Measurements from ENCODE around the gene MRPS16.

Gene MRPS16

DNA sequence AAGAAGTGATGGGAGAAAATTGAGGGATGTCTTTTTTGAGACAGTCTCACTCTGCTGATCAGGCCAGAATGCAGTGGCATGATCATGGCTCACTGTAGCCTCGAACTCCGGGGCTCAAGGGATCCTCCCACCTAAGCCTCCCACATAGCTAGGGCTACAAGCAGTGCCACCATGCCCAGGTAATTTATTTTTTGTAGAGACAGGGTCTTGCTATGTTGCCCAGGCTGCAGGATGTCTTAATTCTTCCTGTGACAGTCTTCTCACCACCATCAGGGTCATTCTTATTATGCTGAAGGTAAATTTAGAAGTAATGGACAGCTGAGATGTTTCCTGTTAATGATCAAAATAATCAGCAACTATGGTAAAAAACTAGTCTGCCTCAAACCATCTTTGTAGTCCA, 12.5 kb downstream of the MRPS16 start:
- DNase-seq (ENCODE audit: low read depth), result no peak

- no peak for DNase-seq (ENCODE audit: low read depth)
Observed at GRCh38 chr10:73238990-73239566, 13.4 kb downstream of the MRPS16 start.

- no peak for DNase-seq (ENCODE audit: low read depth)
Observed at GRCh38 chr10:73234695-73235094, 17.7 kb downstream of the MRPS16 start.

DNA sequence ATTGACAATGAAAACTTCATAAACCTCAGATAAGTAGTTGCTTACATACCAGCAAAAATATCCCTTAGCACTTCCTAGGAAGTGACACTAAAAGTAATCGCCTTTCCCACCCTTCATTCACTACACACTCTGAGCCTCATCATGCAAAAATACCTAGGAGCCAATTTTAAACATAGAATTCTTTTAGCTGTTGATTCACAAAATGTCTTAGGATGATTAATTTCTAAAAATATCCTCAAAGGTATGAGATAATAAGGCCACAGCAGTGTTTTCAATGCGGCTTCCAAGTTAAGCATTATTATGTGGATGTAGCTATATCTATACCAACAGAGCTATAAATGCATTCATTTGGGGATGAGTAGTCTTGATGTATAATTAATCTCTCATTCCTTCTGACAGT, 18.6 kb downstream of the MRPS16 start:
- no peak for DNase-seq (ENCODE audit: low read depth)

GRCh38 chr10:73232887-73233286, 19.6 kb downstream of the MRPS16 start:
- DNase-seq (ENCODE audit: low read depth), result no peak

DNA sequence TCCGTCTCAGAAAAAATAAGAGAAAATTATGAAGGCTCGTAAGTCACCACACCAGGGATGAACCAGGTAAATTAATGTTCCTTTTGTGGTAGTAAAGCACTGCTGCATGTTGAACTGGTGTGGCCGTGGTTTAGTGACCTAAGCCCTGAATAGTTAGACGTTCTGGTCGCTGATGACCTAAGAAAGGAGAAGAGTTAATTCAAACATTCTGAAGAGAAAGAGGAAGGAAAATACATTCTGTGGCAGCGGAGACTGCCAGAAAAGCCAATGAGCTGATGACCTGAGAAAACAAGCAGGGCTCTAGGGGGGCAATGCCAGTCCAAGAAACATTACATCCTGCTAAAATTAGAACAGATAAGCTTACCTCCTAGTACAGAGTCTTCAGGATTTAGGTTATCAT, 22.9 kb downstream of the MRPS16 start:
- DNase-seq (ENCODE audit: low read depth), result no peak

GRCh38 chr10:73228247-73228646, 24.2 kb downstream of the MRPS16 start:
- no peak for DNase-seq (ENCODE audit: low read depth)

DNA sequence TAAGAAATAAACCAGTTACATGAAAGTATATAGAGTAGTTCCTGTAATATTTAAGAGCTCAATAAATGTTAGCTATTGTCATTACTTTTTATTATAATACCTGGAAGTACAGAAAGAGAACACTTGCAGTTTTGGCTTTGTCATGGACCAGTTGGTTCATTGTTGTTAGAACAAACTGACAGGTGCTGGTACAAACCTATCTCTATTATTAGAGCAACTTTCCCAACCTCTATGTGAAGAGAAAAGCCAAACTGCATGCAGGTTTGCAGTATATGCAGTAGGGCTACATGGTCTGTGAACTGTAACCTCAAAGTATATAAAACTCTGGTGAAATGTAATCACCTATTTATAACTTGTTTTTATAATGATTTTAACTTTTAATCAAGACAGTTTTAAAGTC, 25.8 kb downstream of the MRPS16 start:
- no peak for DNase-seq (ENCODE audit: low read depth)

- DNase-seq (ENCODE audit: low read depth), result no peak
Observed at GRCh38 chr10:73225518-73225917, 26.9 kb downstream of the MRPS16 start.

GRCh38 chr10:73220989-73221388, 31.5 kb downstream of the MRPS16 start:
- no peak for DNase-seq (ENCODE audit: low read depth)

GRCh38 chr10:73219384-73219783, 33.1 kb downstream of the MRPS16 start:
- DNase-seq (ENCODE audit: low read depth), result no peak

GRCh38 chr10:73218431-73219191, 33.8 kb downstream of the MRPS16 start:
- no peak for DNase-seq (ENCODE audit: low read depth)

DNA sequence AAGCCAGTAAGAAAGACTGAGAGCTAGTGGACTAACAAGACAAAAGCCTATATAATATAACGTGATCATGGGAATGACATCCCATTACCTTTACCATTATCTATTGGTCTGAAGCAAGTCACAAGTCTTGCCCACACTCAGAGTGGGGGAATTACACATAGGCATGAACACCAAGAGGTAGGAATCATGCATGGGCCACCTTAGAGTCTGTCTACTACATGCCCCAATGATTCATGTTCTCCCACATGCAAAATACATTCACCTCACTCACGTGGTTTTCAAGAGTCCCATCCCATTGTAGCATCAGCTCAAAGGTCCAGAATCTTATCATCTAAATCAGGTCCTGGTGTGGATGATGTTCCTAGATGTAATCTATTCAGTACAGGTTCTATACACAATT, 34.8 kb downstream of the MRPS16 start:
- DNase-seq (ENCODE audit: low read depth), result no peak

DNA sequence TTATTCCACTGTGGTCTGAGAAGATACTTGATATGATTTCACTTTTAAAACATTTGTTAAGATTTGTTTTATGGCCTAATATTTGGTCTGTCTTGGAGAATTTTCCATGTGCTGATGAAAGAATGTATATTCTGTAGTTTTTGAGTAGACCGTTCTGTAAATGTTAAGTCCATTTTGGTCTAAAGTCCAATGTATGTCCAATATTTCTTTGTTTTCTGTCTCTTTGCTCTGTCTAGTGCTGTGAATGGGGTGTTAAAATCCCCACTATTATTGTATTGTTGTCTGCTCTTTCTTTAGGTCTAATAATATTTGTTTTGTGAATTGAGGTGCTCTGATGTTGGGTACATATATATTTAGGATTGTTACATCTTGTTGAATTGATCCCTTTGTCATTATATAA, 36.7 kb downstream of the MRPS16 start:
- no peak for DNase-seq (ENCODE audit: low read depth)

DNA sequence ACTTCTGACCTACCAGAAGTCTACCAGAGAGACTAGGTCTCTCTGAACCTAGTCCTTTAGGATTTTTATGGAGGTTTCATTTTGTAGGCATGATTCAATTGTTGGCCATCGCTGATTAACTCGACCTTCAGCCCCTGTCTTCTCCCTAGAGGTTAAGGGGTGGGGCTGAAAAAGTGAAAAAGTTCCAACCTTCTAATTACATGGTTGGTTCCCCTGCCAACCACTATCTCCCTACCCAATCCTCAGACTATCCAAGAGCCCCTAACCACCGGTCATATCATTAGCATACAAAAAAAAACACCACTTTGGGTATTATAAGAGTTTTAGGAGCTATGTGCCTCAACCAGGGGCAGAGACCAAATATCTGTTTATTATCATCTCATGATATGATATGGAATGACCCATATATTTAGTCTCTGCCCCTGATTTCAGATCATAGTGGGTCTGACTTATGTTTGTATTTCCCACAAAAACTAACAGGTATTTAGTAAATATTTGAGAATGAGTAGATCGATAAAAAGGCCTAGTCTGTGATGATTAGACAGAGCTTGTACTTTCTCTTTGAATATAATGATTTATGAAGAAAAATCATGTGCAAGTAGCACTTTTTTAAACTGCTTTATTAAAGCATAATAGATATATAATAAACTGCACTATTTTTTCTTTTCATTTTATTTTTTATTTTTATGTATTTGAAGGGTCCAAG, 41.2 kb downstream of the MRPS16 start:
- DNase-seq (ENCODE audit: low read depth), result no peak

GRCh38 chr10:73210395-73211105, 41.9 kb downstream of the MRPS16 start:
- DNase-seq (ENCODE audit: low read depth), result no peak

DNA sequence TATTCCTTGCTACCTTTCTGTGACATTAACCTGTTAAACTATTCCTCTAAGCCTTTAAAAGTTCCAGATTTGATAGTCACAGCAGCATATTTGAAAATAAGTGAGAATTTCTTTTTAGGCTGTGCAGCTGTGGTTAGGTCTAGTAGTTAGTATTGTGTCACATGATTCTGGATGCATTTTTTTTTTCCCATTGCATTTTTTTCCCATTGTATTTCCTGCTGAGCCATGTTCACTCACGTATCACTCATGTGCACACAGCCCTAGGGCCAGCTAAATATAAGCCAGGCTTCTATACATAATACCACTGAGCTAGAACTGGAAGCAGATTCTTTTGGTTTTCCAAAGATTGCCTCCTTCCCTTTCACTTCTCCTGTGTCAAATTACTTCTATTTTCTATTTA, 42.7 kb downstream of the MRPS16 start:
- DNase-seq (ENCODE audit: low read depth), result no peak

DNA sequence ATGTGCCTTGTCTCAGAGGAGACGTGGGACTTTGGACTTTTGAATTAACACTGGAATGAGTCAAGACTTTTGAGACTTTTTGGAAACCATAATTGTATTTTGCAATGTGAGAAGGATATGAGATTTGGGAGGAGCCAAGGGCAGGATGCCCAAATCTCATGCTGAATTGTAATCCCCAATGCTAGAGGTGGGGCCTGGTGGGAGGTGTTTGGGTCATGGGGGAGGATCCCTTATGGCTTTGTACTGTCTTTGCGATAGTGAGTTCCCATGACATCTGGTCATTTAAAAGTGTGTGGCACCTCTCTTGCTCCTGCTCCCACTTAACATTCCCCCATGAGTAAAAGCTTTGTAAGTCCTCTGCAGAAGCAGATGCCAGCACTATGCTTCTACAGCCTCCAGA, 44.6 kb downstream of the MRPS16 start:
- no peak for DNase-seq (ENCODE audit: low read depth)

GRCh38 chr10:73206385-73206784, 46.1 kb downstream of the MRPS16 start:
- no peak for DNase-seq (ENCODE audit: low read depth)

GRCh38 chr10:73205890-73206289, 46.6 kb downstream of the MRPS16 start:
- DNase-seq (ENCODE audit: low read depth), result no peak

GRCh38 chr10:73205081-73205480, 47.4 kb downstream of the MRPS16 start:
- no peak for DNase-seq (ENCODE audit: low read depth)
